ENCODE measurements around the gene RIC8A. TPM values are rescaled to one million over a fixed set of nuclear protein-coding genes. Genes with fewer than 3 reads are reported as not detected.

The RIC8A gene
- total and polyA plus RNA-seq, 9 of the 15 experiments (the other 6 are each of a cell fraction or from before 2014, with no cell fraction given) = 10.7 to 108 (median 72.1) TPM

DNA sequence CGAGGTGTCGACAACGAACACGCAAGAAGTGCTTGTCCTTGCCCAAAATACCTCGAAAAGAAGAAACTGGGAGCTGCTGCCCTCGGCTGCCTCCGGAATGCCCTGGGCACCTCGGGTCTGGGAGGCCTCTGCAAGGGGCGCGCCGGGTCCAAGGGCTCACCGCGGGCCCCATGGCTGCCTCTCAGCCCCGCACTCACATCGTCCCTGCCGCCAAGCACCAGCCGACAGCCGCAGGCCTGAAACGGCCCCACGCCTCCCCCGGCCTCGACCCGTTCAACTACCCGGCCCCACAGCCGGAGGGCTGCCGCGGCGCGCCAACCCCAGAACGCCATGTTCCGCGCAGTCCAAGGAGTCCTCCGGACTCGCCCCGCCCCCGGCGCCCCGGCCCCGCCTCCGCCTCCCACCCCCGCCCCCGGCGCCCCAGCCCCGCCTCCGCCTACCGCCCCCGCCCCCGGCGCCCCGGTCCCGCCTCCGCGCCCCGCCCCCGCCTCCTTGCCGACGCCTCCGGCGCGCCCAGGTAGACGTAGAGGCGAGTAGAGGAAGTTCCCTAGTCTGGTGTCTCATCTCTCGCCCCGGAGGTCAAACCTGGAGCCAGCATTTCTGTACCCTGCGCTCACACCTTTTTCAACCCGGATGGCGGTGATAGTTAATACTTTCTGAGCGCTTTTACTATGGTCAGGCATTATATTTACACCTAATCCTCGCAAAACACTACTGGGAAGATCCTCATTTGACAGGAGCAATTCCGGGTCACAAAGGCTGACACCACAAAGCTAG, 28.7 kb downstream of the RIC8A start, which contains the start of gene SIRT3 (continued):
- TF ChIP-seq ZNF766 (CRISPR knock-in tag; conservative IDR thresholded peaks at IDR 0.05) (peak; percentile 49; the same call in 1 of the 2 replicates), SLC30A9 (CRISPR knock-in tag; IDR thresholded peaks at IDR 0.05) (no peak), CREB1 (IDR thresholded peaks at IDR 0.05) (peak; percentile 77), CREB1 (CRISPR knock-in tag; IDR thresholded peaks at IDR 0.05) (no peak; the same call in 1 of the 2 replicates), CREM (IDR thresholded peaks at IDR 0.05; ENCODE audit: low read depth) (peak; percentile 92), KDM2B (CRISPR knock-in tag; IDR thresholded peaks at IDR 0.05) (peak; percentile 52; the same call in 1 of the 2 replicates), YY1 (IDR thresholded peaks at IDR 0.05; ENCODE audit: borderline replicate concordance in 1 of 3, control insufficient read depth in 1 of 3, extremely low read depth in 1 of 3, insufficient read depth in 3 of 3, insufficient read length in 1 of 3, insufficient replicate concordance in 2 of 3, low read depth in 1 of 3, low read length in 2 of 3) (peak; percentile 49 to 90 (median 81))
- TF ChIP-seq, protein P1, sequence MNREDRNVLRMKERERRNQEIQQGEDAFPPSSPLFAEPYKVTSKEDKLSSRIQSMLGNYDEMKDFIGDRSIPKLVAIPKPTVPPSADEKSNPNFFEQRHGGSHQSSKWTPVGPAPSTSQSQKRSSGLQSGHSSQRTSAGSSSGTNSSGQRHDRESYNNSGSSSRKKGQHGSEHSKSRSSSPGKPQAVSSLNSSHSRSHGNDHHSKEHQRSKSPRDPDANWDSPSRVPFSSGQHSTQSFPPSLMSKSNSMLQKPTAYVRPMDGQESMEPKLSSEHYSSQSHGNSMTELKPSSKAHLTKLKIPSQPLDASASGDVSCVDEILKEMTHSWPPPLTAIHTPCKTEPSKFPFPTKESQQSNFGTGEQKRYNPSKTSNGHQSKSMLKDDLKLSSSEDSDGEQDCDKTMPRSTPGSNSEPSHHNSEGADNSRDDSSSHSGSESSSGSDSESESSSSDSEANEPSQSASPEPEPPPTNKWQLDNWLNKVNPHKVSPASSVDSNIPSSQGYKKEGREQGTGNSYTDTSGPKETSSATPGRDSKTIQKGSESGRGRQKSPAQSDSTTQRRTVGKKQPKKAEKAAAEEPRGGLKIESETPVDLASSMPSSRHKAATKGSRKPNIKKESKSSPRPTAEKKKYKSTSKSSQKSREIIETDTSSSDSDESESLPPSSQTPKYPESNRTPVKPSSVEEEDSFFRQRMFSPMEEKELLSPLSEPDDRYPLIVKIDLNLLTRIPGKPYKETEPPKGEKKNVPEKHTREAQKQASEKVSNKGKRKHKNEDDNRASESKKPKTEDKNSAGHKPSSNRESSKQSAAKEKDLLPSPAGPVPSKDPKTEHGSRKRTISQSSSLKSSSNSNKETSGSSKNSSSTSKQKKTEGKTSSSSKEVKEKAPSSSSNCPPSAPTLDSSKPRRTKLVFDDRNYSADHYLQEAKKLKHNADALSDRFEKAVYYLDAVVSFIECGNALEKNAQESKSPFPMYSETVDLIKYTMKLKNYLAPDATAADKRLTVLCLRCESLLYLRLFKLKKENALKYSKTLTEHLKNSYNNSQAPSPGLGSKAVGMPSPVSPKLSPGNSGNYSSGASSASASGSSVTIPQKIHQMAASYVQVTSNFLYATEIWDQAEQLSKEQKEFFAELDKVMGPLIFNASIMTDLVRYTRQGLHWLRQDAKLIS (CRISPR knock-in tag; IDR thresholded peaks at IDR 0.05) = 0 out of 2 replicates have a peak, but pooled peaks have one; percentile 27
- TF ChIP-seq, protein P2, sequence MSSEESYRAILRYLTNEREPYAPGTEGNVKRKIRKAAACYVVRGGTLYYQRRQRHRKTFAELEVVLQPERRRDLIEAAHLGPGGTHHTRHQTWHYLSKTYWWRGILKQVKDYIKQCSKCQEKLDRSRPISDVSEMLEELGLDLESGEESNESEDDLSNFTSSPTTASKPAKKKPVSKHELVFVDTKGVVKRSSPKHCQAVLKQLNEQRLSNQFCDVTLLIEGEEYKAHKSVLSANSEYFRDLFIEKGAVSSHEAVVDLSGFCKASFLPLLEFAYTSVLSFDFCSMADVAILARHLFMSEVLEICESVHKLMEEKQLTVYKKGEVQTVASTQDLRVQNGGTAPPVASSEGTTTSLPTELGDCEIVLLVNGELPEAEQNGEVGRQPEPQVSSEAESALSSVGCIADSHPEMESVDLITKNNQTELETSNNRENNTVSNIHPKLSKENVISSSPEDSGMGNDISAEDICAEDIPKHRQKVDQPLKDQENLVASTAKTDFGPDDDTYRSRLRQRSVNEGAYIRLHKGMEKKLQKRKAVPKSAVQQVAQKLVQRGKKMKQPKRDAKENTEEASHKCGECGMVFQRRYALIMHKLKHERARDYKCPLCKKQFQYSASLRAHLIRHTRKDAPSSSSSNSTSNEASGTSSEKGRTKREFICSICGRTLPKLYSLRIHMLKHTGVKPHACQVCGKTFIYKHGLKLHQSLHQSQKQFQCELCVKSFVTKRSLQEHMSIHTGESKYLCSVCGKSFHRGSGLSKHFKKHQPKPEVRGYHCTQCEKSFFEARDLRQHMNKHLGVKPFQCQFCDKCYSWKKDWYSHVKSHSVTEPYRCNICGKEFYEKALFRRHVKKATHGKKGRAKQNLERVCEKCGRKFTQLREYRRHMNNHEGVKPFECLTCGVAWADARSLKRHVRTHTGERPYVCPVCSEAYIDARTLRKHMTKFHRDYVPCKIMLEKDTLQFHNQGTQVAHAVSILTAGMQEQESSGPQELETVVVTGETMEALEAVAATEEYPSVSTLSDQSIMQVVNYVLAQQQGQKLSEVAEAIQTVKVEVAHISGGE (CRISPR knock-in tag; IDR thresholded peaks at IDR 0.05) = peak in 1 of 3 experiments; percentile 98; a peak in 2 of 6 replicates
- TF ChIP-seq, protein P3, sequence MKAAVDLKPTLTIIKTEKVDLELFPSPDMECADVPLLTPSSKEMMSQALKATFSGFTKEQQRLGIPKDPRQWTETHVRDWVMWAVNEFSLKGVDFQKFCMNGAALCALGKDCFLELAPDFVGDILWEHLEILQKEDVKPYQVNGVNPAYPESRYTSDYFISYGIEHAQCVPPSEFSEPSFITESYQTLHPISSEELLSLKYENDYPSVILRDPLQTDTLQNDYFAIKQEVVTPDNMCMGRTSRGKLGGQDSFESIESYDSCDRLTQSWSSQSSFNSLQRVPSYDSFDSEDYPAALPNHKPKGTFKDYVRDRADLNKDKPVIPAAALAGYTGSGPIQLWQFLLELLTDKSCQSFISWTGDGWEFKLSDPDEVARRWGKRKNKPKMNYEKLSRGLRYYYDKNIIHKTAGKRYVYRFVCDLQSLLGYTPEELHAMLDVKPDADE (conservative IDR thresholded peaks at IDR 0.05; ENCODE audit: control insufficient read depth, low read depth, low read length) = peak; percentile 42; the same call in 1 of the 2 replicates
- TF ChIP-seq, protein P4, sequence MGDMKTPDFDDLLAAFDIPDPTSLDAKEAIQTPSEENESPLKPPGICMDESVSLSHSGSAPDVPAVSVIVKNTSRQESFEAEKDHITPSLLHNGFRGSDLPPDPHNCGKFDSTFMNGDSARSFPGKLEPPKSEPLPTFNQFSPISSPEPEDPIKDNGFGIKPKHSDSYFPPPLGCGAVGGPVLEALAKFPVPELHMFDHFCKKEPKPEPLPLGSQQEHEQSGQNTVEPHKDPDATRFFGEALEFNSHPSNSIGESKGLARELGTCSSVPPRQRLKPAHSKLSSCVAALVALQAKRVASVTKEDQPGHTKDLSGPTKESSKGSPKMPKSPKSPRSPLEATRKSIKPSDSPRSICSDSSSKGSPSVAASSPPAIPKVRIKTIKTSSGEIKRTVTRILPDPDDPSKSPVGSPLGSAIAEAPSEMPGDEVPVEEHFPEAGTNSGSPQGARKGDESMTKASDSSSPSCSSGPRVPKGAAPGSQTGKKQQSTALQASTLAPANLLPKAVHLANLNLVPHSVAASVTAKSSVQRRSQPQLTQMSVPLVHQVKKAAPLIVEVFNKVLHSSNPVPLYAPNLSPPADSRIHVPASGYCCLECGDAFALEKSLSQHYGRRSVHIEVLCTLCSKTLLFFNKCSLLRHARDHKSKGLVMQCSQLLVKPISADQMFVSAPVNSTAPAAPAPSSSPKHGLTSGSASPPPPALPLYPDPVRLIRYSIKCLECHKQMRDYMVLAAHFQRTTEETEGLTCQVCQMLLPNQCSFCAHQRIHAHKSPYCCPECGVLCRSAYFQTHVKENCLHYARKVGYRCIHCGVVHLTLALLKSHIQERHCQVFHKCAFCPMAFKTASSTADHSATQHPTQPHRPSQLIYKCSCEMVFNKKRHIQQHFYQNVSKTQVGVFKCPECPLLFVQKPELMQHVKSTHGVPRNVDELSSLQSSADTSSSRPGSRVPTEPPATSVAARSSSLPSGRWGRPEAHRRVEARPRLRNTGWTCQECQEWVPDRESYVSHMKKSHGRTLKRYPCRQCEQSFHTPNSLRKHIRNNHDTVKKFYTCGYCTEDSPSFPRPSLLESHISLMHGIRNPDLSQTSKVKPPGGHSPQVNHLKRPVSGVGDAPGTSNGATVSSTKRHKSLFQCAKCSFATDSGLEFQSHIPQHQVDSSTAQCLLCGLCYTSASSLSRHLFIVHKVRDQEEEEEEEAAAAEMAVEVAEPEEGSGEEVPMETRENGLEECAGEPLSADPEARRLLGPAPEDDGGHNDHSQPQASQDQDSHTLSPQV (IDR thresholded peaks at IDR 0.05) = peak; percentile 58; the same call in 1 of the 2 replicates
